Upper lobe of left lung (tissue), 6 donors: ENCODE results near the gene HIGD1B. TPM values are rescaled to one million over a fixed set of nuclear protein-coding genes. Genes with fewer than 3 reads are reported as not detected.

Experiments used
- ATAC-seq, 2 donors: fragments of 200-7000 bp; cut with Tn5 transposase; one replicate each; pipeline ENCODE4 v1.9.1; 2022; ENCODE audit warnings: mild to moderate bottlenecking in 2 of 2, moderate library complexity in 2 of 2; ENCODE audit not compliant: low FRiP score in 2 of 2
- DNase-seq, 2 donors: peaks; one replicate each; pipeline ENCODE4 v3.0.0-alpha.2; 2019 to 2020
- H3K27ac ChIP-seq, 4 donors: fragments of 200-600 bp; sonication (generic); one replicate each; pipeline ENCODE4 v1.5.1; 2016 to 2019
- H3K27me3 ChIP-seq, 4 donors: fragments of 200-600 bp; sonication (generic); one replicate each; pipeline ENCODE4 v1.5.1; 2017 to 2019
- H3K36me3 ChIP-seq, 4 donors: fragments of 200-600 bp; sonication (generic); one replicate each; pipeline ENCODE4 v1.5.1; 2016 to 2019
- H3K4me1 ChIP-seq, 4 donors: fragments of 200-600 bp; sonication (generic); one replicate each; pipeline ENCODE4 v1.5.1; 2018 to 2019
- H3K4me3 ChIP-seq, 4 donors: fragments of 200-600 bp; sonication (generic); one replicate each; pipeline ENCODE4 v1.5.1; 2017 to 2019; ENCODE audit warnings: mild to moderate bottlenecking in 2 of 4, moderate library complexity in 1 of 4
- H3K9me3 ChIP-seq, 4 donors: fragments of 200-600 bp; sonication (generic); one replicate each; pipeline ENCODE4 v1.5.1; 2018 to 2019
- CTCF ChIP-seq, 6 experiments: fragments of 450-650 bp in 4 of 6; fragments of 200-600 bp in 2 of 6; sonication (generic) in 2 of 6; IDR thresholded peaks; one replicate each; pipeline ENCODE4 v1.5.1; 2016 to 2019; ENCODE audit warnings: antibody characterized with exemption in 6 of 6
- EP300 ChIP-seq, 4 donors: sonication (generic); formaldehyde crosslinking; IDR thresholded peaks; one replicate each; pipeline ENCODE4 v1.5.1; 2017; ENCODE audit warnings: antibody characterized with exemption in 4 of 4, control low read depth in 2 of 4
- POLR2A ChIP-seq, 4 donors: fragments of 450-650 bp; IDR thresholded peaks; one replicate each; pipeline ENCODE4 v1.5.1; 2016 to 2017; ENCODE audit warnings: antibody characterized with exemption in 4 of 4, mild to moderate bottlenecking in 2 of 4
- POLR2AphosphoS5 ChIP-seq, 2 donors: sonication (generic); formaldehyde crosslinking; IDR thresholded peaks; one replicate each; pipeline ENCODE4 v1.5.1; 2017; ENCODE audit warnings: antibody characterized with exemption in 2 of 2
- WGBS, 2 donors: methylation state at CpG; one replicate each; pipeline ENCODE4 v1.1.5; 2017 to 2018; 5-methylcytosine and 5-hydroxymethylcytosine counted together
- total RNA-seq, 6 donors: library from RNA; depleted of rRNA in 4 of 6; stranded (reverse); fragments of >200 nt in 4 of 6; gene quantifications; one replicate each; pipeline versions ENCODE4 v1.1.0 to v1.2.1, GENCODE V29; 2016 to 2021
- donor health status: DM: no; HTN: no; CAD: no; lungs with moderate emphysema.
- donor health status: DM: no; HTN: yes; CAD: no; lungs with severe emphysema.

HIGD1B gene
- total RNA-seq, 6 donors from 2014 or later, result 1.9 to 33.3 (median 15.9) TPM; not detected in 1

- Histone ChIP-seq H3K36me3 (no peaks in the 10 kb centered on the region), H3K4me3 (peak overlapping the region; percentile 30 to 67 (median 50)), H3K9me3 (no peaks in the 10 kb centered on the region), H3K27ac (peak overlapping the region; percentile 71 to 85 (median 80)), H3K4me1 (peaks cover 9 to 26% (median 15%) of the 10 kb centered on the region in 4 donors), H3K27me3 (peaks cover 0 to 33% (median 8%) of the 10 kb centered on the region in 4 donors)
- DNase-seq (no peak), ATAC-seq (no peak)
- WGBS, 2 donors, result 3 to 7% methylated on average over 17 to 21 of the region's 21 CpGs
- no peak for TF ChIP-seq EP300 (IDR thresholded peaks at IDR 0.05)
Measured at GRCh38 chr17:44828919-44829522, 18.7 kb upstream of the HIGD1B start.

GRCh38 chr17:44829523-44830358, 17.9 kb upstream of the HIGD1B start, which contains the start of gene GJC1:
Gene GJC1 (minus strand): TSS chr17:44830287. CDS start chr17:44805817, 24,470 bp downstream.
- Histone ChIP-seq H3K27ac (peak within 1 kb of the TSS; percentile 71 to 85 (median 80)), H3K9me3 (no peaks in the 10 kb centered on the region), H3K36me3 (no peaks in the 10 kb centered on the region), H3K4me1 (peaks cover 9 to 26% (median 15%) of the 10 kb centered on the region in 4 donors), H3K27me3 (peaks cover 0 to 33% (median 8%) of the 10 kb centered on the region in 4 donors), H3K4me3 (peak within 1 kb of the TSS; percentile 42 to 67 (median 52))
- 1% methylated on average over 54 of the region's 123 CpGs; no CpG with 5 or more reads in 1 of the 2 donors for WGBS, 2 donors
- ATAC-seq, result peak in 1 of 2 donors; percentile 64
- TF ChIP-seq POLR2AphosphoS5 (IDR thresholded peaks at IDR 0.05), result peak in 1 of 2 donors; percentile 2
- TF ChIP-seq CTCF (IDR thresholded peaks at IDR 0.05), result no peak
- TF ChIP-seq POLR2A (IDR thresholded peaks at IDR 0.05), result no peak
- TF ChIP-seq EP300 (IDR thresholded peaks at IDR 0.05), result no peak
- peak in 1 of 2 donors; percentile 86 for DNase-seq

GRCh38 chr17:44830359-44831288, 17.1 kb upstream of the HIGD1B start:
- TF ChIP-seq CTCF (IDR thresholded peaks at IDR 0.05) (no peak), POLR2A (IDR thresholded peaks at IDR 0.05) (no peak), POLR2AphosphoS5 (IDR thresholded peaks at IDR 0.05) (no peak), EP300 (IDR thresholded peaks at IDR 0.05) (no peak)
- H3K27me3 ChIP-seq, result peaks cover 0 to 33% (median 8%) of the 10 kb centered on the region in 4 donors
- H3K36me3 ChIP-seq, result no peaks in the 10 kb centered on the region
- peak in 1 of 2 donors; percentile 85 for DNase-seq
- H3K4me3 ChIP-seq, result peak overlapping the region; percentile 42 to 67 (median 52)
- peak overlapping the region; percentile 58 to 85 (median 76) for H3K27ac ChIP-seq
- no peaks in the 10 kb centered on the region for H3K9me3 ChIP-seq
- peak in 1 of 2 donors; percentile 7 for ATAC-seq
- WGBS, 2 donors, result 11 to 31% methylated on average over 8 to 26 of the region's 58 CpGs
- peaks cover 9 to 26% (median 15%) of the 10 kb centered on the region in 4 donors for H3K4me1 ChIP-seq

DNA sequence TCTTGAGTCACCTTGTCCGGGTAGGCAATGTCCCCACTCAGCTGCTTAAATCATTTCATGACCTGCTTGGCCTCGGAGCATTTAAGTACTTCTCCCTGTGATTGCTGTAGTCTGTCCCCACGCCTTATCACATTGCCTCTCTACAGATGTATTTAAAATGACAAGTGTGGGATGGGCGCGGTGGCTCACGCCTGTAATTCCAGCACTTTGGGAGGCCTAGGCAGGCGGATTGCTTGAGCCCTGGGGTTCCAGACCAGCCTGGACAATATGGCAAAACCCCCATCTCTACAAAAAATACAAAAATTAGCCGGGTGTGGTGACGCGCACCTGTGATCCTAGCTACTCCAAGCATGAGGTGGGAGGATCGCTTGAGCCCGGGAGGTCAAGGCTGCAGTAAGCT, 16.3 kb upstream of the HIGD1B start:
- TF ChIP-seq POLR2A (IDR thresholded peaks at IDR 0.05) (no peak), POLR2AphosphoS5 (IDR thresholded peaks at IDR 0.05) (no peak), EP300 (IDR thresholded peaks at IDR 0.05) (no peak), CTCF (IDR thresholded peaks at IDR 0.05) (no peak)
- no peak overlapping the region for H3K27ac ChIP-seq
- no peak for DNase-seq

More for the DNA sequence above, 16.3 kb upstream of the HIGD1B start:
- Histone ChIP-seq H3K27me3 (peaks cover 0 to 33% (median 8%) of the 10 kb centered on the region in 4 donors), H3K4me1 (peaks cover 9 to 26% (median 15%) of the 10 kb centered on the region in 4 donors), H3K9me3 (no peaks in the 10 kb centered on the region), H3K4me3 (no peak overlapping the region), H3K36me3 (no peaks in the 10 kb centered on the region)
- ATAC-seq, result no peak
- WGBS, 2 donors, result 85% methylated on average over 12 of the region's 12 CpGs
